ENCODE results near the gene RHOXF2B. TPM values are rescaled to one million over a fixed set of nuclear protein-coding genes. Genes with fewer than 3 reads are reported as not detected.
"Not testable (repeated sequence)": the region's sequence is repeated elsewhere in the genome, so short reads cannot be mapped to it uniquely, and the experiment has no call there.

The RHOXF2B gene
- not detected in 2 replicates for total RNA-seq (2014; rRNA removed; shearing (Covaris generic))

- not testable (repeated sequence) for DNase-seq (ENCODE audit: low spot score)
Observed at GRCh38 chrX:120077590-120077989, at the start of gene RHOXF2B. RHOXF2B (minus strand) TSS chrX:120077690; CDS start chrX:120077552, 138 bp downstream.

DNA sequence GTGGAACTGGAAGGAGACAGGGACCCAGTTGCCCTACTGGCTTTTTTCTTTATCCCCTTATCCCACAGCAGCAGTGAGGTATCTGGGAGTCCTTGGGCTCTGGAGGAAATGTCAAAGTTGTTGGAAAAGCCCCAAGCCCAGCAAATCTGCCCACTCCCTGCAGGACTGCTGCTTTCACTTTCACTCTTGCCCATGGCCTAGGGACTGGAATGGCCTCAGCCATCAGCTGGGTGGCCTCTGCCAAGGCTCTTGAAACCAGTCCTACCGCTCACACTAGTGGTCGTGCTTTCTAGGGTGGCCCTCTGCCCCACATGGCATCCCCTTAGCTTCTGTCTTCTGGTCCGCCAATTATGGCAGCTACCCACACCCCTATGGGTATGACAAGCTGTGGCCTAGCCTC, 48.0 kb upstream of the RHOXF2B start:
- peak; percentile 17 for DNase-seq (ENCODE audit: low spot score)

- peak; percentile 85 for DNase-seq (ENCODE audit: low spot score)
Observed at GRCh38 chrX:120120223-120120622, 42.7 kb upstream of the RHOXF2B start.

DNA sequence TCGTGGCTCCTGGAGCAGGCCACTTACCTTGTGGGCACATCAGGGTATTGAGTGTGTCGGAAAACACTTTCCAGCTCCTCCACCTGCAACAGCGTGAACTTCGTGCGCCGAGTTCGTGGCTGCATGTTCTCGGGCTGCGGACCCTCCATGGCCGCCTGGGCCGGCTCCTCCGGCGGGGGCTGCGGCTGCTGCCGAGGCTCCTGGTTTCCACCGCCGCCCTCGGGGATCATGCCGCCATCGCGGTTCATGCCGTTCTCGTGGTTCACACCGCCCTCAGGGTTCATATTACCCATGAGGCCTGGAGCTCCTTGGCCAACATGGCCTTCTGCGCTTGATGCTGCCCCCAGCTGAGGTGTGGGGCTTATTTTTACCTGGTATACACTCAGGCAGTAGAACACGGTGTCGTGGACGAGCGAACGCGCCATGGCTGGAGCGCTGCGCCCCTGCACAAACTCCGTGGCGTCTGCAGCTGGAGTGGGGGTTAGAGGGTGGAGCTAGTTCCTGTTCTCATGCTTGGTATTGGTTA, 38.0 kb upstream of the RHOXF2B start, which contains the start of gene RHOXF1:
TSS of gene RHOXF1 (minus strand) at position 476 of the 526 bp plus-strand sequence. CDS start at position 425, 51 bp downstream.
- DNase-seq (ENCODE audit: low spot score) = no peak

DNA sequence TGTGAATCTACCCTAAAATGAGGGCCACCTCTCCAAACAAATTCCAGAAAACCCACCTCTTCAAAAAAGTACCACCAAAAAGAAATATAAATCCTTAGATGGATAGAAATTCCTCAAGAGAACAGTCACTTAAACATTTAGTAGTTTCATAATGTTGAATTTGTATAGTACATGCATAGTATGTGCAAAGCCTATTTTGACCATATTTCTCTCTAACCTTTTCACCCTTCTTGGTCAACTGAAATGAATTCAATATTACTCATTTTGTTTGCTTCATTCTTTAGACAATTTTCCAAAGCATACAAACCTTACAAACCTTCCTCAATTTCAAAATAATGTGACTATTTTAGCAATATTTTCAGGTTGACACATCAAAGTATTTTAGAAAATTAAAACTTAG, 34.1 kb upstream of the RHOXF2B start:
- no peak for DNase-seq (ENCODE audit: low spot score)

GRCh38 chrX:120109378-120109777, 31.9 kb upstream of the RHOXF2B start:
- DNase-seq (ENCODE audit: low spot score) = no peak

- not testable (repeated sequence) for DNase-seq (ENCODE audit: low spot score)
Observed at GRCh38 chrX:120104707-120105106, 27.2 kb upstream of the RHOXF2B start.

GRCh38 chrX:120101057-120101456, 23.6 kb upstream of the RHOXF2B start:
- not testable (repeated sequence) for DNase-seq (ENCODE audit: low spot score)

DNA sequence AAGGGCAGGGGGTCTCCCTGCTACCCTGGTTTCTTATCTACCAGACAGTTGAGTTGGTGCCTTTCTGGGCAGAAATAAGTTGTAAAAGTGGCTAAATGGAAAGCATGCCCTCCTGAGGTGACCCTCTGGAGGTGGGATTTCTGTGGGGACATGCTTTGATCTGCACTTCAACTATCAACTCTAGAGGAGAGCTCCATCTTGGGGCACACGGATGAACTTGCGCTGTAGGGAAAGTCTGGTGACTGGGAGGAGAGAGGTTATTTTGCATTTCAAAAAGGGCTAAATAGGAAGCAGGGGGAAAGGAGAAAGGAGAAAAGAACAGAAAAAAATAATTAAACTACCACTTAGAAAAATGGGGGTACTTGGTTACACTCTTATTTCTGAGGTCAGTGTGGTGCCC, 12.7 kb upstream of the RHOXF2B start:
- no peak for DNase-seq (ENCODE audit: low spot score)

- peak; percentile 3 for DNase-seq (ENCODE audit: low spot score)
Observed at GRCh38 chrX:120087289-120088017, 10.0 kb upstream of the RHOXF2B start.

GRCh38 chrX:120085553-120086185, 8.2 kb upstream of the RHOXF2B start:
- DNase-seq (ENCODE audit: low spot score) = not testable (repeated sequence)

GRCh38 chrX:120066169-120066568, 11.3 kb downstream of the RHOXF2B start:
- DNase-seq (ENCODE audit: low spot score) = not testable (repeated sequence)

DNA sequence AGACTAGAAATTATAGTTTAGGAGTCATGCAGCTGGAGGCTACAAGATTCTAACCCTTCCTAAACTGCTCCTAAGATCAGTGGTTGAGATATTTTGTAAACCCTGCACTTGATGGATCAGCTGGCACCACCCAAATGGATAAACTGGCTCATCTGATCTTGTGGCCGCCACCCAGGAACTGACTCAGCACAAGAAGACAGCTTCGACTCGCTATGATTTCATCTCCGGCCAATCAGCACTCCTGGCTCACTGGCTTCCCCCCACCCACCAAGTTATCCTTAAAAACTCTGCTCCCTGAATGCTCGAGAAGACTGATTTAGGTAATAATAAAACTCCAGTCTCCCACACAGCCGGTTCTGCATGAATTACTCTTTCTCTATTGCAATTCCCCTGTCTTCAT, 34.8 kb downstream of the RHOXF2B start:
- not testable (repeated sequence) for DNase-seq (ENCODE audit: low spot score)

GRCh38 chrX:120042247-120042646, 35.2 kb downstream of the RHOXF2B start:
- DNase-seq (ENCODE audit: low spot score) = not testable (repeated sequence)

- DNase-seq (ENCODE audit: low spot score) = not testable (repeated sequence)
Observed at GRCh38 chrX:120040176-120040575, 37.3 kb downstream of the RHOXF2B start.

DNA sequence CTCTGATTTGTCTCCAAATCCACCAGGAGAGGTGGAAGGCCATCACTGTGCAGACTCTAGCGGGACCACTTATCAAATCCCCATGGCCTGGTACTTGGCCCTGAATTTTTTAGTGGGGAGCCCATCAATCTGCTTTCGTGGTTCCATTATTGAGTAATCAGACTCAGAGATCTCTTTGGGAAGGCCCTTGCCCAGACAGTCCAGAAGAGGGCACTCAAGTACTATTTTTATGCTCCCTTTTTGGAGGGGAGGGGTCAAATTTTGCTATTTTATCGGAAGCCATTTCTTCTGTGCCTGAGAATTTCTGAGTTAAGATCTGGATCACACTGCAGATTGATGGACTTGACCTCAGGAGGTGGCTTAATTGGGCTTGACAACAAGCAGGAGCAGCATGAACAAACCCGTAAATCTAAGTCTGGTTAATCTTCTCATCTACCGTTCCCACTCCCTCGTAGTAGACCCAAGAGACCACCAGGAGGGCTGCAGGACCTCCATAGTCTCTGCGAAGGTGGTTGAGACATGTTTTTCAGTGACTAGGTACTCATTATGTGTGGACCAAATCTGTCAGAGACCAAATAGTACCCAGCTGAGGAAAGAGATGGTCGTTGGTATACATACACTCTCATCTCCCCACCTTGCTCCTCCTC, 38.3 kb downstream of the RHOXF2B start:
- DNase-seq (ENCODE audit: low spot score) = not testable (repeated sequence)

DNA sequence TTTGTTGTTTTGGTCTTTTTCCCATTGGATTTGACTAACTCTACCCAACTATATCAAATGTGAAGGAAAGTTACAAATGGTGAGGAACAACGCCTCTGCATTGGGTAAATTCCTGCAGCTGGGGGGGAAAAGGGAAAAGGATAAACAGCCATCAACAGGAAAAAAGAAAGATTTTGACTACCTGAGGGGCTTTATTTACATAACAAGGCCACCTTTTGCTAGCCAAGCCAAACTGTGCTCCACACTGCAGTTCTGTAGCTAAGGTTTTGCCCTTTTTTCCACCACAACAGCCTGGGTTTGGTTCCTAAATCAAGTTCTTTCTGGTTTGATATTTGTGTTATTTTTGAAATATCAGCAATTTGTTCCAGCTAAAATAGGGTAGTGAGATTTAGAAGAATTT, 40.8 kb downstream of the RHOXF2B start:
- no peak for DNase-seq (ENCODE audit: low spot score)

GRCh38 chrX:120035522-120036309, 41.8 kb downstream of the RHOXF2B start:
- not testable (repeated sequence) for DNase-seq (ENCODE audit: low spot score)

DNA sequence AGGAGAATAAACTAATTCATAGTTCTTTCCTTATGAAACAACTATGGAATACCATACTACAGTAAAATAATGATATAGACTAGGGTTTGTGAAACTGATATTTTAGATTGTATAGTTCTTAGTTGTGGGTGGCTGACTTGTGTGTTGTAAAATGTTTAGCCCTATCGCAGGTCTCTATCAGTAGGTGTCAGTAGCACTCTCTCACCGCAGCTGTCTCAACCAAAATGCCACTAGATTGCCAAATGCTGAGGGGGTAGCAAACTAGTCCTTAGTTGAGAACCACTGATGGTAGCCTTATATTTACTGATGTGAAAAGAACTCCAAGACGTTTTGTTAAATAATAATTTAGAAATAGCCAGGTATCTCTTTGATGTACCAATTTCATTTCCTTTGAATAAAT, 48.1 kb downstream of the RHOXF2B start:
- DNase-seq (ENCODE audit: low spot score) = no peak

DNA sequence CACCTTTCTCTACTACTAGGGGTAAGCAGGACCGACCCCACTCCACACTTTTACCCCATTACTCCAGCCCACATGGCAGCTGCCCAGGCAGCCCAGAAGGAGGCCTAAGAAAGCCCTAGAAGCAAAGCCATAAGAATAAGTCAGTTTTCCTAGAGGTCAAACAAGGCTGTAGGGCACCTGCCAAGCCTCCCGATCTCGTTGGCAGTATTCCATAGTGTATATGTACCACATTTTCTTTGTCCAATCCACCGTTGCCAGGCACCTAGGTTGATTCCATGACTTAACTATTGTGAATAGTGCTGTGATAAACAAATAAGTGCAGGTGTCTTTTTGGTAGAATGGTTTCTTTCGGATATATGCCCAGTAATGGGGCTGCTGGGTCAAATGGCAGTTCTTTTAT, 54.2 kb downstream of the RHOXF2B start:
- DNase-seq (ENCODE audit: low spot score) = no peak

DNA sequence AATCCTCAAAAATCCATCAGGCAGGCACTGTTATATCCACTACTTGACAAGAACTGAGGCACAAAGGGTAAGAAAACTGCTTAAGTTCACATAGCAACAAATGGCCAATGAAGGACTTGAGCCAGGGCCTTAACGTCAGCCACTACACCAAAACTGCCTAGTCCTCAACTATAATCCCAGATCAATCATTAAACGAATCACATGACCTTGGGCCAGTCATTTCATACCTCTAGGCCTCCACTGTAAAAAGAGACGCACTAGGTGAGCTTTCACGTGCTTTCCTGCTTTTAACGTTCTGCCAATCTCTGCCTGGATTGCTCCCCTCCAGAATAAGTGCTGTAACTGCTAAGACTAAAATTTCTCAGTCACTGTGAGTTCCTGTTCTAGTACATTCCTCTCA, 54.7 kb downstream of the RHOXF2B start:
- no peak for DNase-seq (ENCODE audit: low spot score)
